Body of pancreas (tissue), 4 donors: ENCODE results near the gene MLKL.

Source experiments
- CTCF ChIP-seq, 7 experiments: fragments of 450-650 bp in 4 of 7; fragments of 200-600 bp in 3 of 7; sonication (generic) in 3 of 7; IDR thresholded peaks; one replicate each; pipeline ENCODE4 v1.5.1; 2016 to 2019; ENCODE audit warnings: antibody characterized with exemption in 7 of 7
- POLR2A ChIP-seq, 3 donors: fragments of 450-650 bp; IDR thresholded peaks; one replicate each; pipeline ENCODE4 v1.6.1; 2016; ENCODE audit warnings: antibody characterized with exemption in 3 of 3, mild to moderate bottlenecking in 2 of 3

- TF ChIP-seq CTCF (IDR thresholded peaks at IDR 0.05) (no peak), POLR2A (IDR thresholded peaks at IDR 0.05) (no peak)
Measured at GRCh38 chr16:74622005-74622404, 78.7 kb downstream of the MLKL start.
